Superior temporal gyrus (tissue), 1 donor: ENCODE measurements around the gene FOXD4.
"Not testable (repeated sequence)": the region's sequence is repeated elsewhere in the genome, so short reads cannot be mapped to it uniquely, and the experiment has no call there.

Source experiments
- DNase-seq: peaks from one replicate; pipeline ENCODE4 v3.0.0-alpha.2; 2016; ENCODE audit errors: extremely low spot score

The FOXD4 gene

DNA sequence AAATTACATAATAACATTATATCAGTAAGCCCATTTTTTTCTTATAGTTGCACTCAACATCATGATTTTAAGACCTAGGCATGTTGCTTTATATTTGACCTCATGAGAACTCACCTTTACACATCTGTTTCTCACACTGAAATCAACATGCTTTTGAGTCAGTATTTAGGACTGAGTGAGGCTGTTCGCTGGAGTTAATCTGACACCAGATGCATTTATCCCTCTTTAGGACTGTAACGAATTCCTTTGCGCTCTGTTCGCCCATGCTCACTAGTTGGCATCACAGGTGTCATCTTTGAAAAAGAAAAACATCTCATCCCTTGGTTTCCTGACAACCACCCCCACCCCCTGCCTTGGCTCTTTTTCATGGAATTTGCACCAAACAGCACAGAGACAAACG, 24.3 kb downstream of the FOXD4 start:
- DNase-seq, result not testable (repeated sequence)

DNA sequence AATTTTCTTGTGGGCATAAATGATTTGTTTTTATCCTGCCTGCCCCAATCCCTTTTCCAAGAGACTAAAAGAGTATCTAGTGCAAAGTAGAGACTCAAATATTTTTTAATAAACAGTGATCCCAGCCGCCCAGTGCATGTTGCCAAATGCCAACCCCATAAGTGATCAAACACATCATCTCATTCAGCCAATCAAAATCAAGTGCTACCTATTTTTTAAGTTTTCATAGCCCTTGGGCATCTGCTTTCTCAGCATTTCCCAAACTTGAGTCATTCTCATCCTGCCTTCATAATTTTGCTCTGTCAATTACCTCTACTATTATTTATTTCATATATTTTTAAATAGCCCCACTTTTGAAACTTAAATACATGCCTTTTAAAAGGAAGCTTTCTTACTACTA, 27.4 kb downstream of the FOXD4 start:
- not testable (repeated sequence) for DNase-seq

DNA sequence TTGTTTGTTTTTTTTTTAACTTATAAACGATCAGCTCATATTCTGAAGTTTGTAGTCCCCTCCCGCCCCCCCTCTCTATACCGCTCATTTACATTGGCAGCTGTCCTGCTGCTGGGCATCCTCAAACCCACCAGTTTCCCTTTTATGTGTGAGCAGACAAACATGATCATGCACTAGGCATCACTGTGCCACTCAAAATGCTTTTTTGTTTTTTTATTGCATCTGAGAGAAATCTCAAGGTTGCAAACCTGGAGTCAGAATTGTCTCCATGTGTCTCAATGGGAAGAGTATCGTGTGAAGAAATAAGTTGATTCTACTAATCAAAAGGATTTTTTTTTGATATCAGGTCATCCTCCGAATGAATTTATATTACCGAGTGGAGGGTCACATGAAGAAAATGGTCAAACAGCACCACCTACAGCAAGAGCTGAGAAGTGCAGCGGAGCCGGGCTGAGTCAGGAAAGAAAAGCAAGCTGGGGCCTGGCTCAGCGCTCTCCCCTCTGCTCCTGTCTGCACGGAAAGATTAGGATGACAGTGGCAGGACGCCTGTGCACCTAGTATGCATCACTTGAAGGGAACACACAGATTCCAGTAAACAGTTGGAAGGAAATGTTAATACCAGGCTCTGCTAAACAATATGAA, 29.7 kb downstream of the FOXD4 start:
- DNase-seq, result peak; percentile 8

DNA sequence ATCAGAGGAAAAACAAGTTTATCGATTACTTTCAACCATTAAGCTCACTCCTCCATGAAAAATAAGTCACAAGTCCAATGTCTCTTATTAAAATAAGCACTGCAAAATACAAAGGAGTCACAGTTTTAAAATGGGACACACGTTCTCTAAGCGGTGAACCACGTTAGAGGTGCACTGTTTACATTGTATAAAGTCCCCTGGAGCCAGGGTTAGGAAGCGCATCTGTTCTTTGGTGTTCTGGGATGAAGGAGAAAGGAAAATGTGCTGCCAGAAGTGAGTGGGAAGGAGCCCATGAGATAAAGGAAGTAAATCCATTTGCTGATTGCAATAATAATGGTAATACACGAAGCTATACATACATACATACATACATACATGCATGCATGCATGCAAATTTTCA, 30.4 kb downstream of the FOXD4 start:
- not testable (repeated sequence) for DNase-seq

DNA sequence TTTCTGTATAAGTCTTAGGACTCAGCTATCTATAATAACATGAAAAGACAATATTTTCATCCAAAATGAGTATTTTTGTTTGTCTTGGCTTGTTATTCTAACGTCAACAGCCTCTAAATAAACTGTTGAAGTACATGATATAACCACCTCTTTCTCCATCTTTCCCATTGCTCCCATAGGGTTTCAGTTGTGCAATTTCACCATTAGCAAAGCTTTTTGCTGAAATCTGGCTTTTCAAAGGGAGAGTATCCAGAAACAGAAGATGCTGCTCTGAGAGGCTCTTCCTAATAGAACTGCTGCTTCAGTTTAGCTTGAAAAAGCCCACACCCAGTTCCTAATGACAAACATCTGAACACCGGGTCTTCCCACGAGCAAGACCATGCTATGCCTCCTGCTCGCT, 31.1 kb downstream of the FOXD4 start:
- DNase-seq, result not testable (repeated sequence)

DNA sequence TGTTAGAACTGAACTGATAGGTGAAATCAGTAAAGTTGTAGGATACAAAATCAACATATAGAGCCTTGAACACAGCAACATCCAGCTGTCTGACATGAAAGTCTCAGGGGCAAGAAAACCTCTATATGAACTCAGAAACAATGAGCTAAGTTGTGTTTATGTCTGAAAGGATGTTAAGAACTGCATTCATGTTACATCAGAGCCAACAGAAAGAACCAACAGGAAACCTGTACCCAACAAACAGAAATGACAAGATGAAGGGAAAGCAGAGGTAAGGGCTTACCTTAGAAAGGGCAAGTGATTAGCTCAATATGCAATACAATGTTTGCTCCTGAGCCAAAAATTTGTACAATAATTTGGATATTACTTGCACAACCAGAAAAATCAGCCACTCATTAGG, 31.5 kb downstream of the FOXD4 start:
- not testable (repeated sequence) for DNase-seq

DNA sequence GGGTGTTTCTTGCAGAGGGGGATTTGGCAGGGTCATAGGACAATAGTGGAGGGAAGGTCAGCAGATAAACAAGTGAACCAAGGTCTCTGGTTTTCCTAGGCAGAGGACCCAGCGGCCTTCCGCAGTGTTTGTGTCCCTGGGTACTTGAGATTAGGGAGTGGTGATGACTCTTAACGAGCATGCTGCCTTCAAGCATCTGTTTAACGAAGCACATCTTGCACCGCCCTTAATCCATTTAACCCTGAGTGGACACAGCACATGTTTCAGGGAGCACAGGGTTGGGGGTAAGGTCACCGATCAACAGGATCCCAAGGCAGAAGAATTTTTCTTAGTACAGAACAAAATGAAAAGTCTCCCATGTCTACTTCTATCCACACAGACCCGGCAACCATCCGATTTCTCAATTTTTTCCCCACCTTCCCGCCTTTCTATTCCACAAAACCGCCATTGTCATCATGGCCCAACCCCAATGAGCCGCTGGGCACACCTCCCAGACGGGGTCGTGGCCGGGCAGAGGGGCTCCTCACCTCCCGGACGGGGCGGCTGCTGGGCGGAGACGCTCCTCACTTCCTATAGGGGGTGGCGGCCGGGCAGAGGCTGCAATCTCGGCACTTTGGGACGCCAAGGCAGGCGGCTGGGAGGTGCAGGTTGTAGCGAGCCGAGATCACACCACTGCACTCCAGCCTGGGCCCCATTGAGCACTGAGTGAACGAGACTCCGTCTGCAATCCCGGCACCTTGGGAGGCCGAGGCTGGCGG, 35.1 kb downstream of the FOXD4 start:
- not testable (repeated sequence) for DNase-seq

DNA sequence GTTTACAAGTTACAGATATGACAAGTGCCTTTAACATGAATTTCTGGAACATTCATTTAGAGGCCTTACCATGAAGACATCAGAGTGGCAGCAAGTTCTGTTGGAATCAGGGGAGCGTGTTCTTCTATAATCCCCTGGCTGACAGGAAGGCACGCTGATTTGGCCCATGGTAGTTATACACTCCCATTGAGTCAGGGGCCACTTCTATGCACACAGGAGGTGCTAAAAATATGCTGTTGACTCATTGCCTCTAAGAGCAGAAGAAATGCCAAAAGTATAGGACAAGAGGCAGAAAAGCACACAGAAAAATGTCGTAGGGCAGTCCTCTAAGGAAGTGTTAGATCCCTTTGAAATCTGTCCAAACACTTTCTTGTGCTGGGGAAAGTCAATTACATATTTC, 39.9 kb downstream of the FOXD4 start:
- DNase-seq, result not testable (repeated sequence)

DNA sequence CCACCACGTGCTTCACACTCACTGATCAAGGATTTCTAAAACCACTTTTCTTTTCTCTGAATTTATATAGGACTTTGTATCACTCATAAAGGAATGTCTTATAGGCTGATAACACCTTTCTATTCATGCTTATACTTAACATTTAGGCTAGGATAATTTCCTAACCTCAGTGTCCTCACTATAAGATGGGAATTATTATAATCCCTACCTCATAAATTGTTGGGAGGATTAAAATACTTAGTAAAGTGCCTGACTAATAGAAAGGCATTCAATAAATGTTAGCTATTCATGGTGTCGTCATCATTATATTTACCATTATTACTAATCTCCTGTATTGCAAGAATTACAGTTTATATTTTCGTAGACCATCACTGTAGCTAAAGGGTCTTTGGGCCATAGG, 41.8 kb downstream of the FOXD4 start:
- DNase-seq, result not testable (repeated sequence)

DNA sequence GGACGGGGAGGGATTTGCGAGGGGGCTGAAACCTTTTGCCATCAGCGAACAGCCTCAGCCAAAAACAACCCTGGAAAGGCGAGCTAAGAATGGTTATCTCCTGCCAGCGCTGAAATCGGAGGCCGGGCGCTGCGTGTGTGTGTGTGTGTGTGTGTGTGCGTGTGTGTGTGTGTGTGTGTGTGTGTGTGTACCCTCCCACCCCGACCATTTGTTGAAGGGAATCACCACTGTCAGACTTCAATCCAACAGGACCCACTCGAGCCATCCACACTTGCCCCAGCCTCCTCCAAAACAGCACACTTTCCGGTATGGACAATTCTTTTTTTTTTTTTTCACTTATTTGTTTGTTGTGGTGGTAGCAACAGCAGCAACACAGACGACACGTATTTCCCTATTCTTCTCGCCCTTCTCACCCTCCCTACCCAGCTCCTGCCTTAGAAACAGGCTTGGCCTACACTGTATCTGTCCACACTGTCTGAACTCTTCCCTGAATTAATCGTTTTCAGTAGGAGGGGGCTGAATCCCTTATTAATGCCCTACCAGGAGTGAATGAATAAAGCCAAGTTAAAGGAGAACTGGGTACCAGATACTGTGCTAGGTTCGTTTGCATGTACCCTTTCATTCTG, 44.2 kb downstream of the FOXD4 start:
- not testable (repeated sequence) for DNase-seq

DNA sequence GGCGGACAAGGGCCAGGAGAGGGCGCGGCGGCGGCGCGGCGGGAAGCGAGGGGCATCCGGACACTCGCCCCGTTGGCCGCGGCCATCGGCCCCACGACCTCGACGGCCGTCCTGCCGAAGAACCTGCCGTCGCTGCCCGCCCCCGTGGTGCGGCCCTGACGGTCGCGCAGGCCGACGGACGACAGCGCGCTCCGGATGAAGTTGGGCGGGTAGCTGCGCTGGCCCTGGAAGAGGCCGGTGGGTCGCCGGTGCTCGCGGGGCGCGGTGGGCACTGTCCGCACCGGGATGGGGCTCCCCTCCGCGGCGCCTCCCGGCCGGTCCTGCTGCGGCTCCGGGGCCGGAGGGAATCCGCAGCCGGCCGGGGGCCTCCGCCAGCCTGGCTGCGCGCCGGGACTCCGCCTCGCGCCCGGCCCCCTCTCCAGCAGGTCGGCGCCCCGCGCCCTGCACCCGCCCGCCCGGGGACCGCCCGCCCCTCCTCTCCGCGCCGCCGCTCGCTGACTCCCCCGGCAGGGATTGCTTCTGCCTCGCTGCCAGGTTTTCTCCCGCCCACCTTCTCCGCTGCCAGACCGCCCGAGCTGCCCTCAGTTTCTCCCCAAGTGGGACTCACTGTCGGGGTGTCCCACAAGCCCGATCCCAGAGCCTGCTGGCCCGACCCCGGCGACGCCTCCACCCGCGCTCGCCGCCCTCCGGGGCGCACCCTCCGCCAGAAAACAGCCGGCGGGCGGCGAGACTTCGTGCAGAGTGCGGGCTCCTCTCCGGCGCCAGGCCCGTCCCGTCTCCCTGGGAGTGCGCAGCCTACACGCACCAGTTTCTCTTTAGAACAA, 44.9 kb downstream of the FOXD4 start:
- not testable (repeated sequence) for DNase-seq
